Esophagus squamous epithelium (tissue), 4 donors: ENCODE results near the gene STK11.

ENCODE experiments used
- CTCF ChIP-seq, 6 experiments: fragments of 450-650 bp in 4 of 6; fragments of 200-600 bp in 2 of 6; sonication (generic) in 2 of 6; IDR thresholded peaks; one replicate each; pipeline ENCODE4 v1.5.1; 2016 to 2019; ENCODE audit warnings: antibody characterized with exemption in 6 of 6, mild to moderate bottlenecking in 4 of 6, moderate library complexity in 4 of 6
- POLR2A ChIP-seq, 4 donors: fragments of 450-650 bp; IDR thresholded peaks; one replicate each; pipeline ENCODE4 v1.6.1; 2017; ENCODE audit warnings: antibody characterized with exemption in 4 of 4, mild to moderate bottlenecking in 4 of 4, moderate library complexity in 3 of 4

- TF ChIP-seq CTCF (IDR thresholded peaks at IDR 0.05) (no peak), POLR2A (IDR thresholded peaks at IDR 0.05) (no peak)
Measured at GRCh38 chr19:1230783-1231489, 25.4 kb downstream of the STK11 start.
